Neutrophil (primary cell): Measurements from ENCODE around the gene SUPT4H1.

Experiments used
- H3K27ac ChIP-seq: fragments of 200-600 bp; sonication (generic); 2 replicates; pipeline ENCODE4 v1.5.1; 2016; ENCODE audit warnings: mild to moderate bottlenecking, moderate library complexity
- H3K27me3 ChIP-seq: fragments of 200-600 bp; sonication (generic); 2 replicates; pipeline ENCODE4 v1.6.0; 2016; ENCODE audit warnings: mild to moderate bottlenecking
- H3K36me3 ChIP-seq: fragments of 200-600 bp; sonication (generic); 2 replicates; pipeline ENCODE4 v1.5.1; 2017
- H3K4me1 ChIP-seq, 2 experiments: fragments of 200-600 bp in 1 of 2; sonication (generic) in 1 of 2; 1 replicate in 1 of 2; 2 replicates in 1 of 2; pipeline versions ENCODE4 v1.5.1 to v1.6.1; 2013 to 2016; ENCODE audit warnings: low read depth in 1 of 2, low read length in 1 of 2, mild to moderate bottlenecking in 1 of 2, moderate library complexity in 1 of 2; ENCODE audit not compliant: control insufficient read depth in 1 of 2, insufficient read depth in 1 of 2
- H3K4me3 ChIP-seq, 2 experiments: fragments of 200-600 bp in 1 of 2; sonication (generic) in 1 of 2; 1 replicate in 1 of 2; 2 replicates in 1 of 2; pipeline ENCODE4 v1.5.1; 2013 to 2016; ENCODE audit warnings: low read depth in 1 of 2, low read length in 1 of 2, mild to moderate bottlenecking in 1 of 2, moderate library complexity in 1 of 2
- H3K9me3 ChIP-seq: fragments of 200-600 bp; sonication (generic); 2 replicates; pipeline ENCODE4 v1.5.1; 2016
- TF ChIP-seq, protein P1 (sequence below): fragments of 200-600 bp; sonication (generic); IDR thresholded peaks from 2 replicates; pipeline ENCODE4 v1.5.1; 2016; ENCODE audit warnings: antibody characterized with exemption

SUPT4H1 gene

DNA sequence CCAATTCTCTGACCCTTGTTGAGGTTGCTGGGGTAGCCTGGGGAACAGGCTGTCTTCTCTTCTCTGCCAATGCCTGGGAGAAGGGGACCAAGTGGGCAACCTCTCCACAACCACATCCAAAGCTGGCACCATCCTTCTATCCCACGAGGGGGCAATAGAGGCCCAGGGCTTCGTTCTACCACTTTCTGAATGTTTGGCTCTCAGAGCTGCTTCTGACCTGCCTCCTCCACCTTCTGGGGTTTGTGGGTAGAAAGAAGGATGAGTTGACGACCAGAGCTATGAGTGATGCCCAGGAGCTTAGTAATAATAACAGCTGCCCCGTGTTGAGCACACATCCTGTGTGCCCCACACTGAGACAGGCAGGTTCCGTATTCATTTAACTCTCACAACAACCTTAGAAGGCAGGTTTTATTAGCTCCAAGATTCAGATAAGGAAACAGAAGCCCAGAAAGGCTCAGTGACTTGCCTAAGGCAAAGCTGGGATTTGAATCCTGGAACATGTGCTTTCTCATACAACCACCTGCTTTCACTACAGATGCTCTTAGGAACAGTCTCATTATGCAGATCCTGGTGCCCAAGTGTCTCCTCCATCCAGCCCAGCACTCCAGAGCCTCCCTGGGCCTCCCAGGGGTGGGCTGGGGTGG lies 34.5 kb downstream of the SUPT4H1 start:
- Histone ChIP-seq H3K4me3 (no peak overlapping the region), H3K27me3 (peaks cover under 1% of the 10 kb centered on the region), H3K36me3 (no peaks in the 10 kb centered on the region), H3K9me3 (no peaks in the 10 kb centered on the region), H3K4me1 (peaks cover 0 to 13% of the 10 kb centered on the region in 2 experiments), H3K27ac (peak overlapping the region; percentile 32)
- TF ChIP-seq, protein P1, sequence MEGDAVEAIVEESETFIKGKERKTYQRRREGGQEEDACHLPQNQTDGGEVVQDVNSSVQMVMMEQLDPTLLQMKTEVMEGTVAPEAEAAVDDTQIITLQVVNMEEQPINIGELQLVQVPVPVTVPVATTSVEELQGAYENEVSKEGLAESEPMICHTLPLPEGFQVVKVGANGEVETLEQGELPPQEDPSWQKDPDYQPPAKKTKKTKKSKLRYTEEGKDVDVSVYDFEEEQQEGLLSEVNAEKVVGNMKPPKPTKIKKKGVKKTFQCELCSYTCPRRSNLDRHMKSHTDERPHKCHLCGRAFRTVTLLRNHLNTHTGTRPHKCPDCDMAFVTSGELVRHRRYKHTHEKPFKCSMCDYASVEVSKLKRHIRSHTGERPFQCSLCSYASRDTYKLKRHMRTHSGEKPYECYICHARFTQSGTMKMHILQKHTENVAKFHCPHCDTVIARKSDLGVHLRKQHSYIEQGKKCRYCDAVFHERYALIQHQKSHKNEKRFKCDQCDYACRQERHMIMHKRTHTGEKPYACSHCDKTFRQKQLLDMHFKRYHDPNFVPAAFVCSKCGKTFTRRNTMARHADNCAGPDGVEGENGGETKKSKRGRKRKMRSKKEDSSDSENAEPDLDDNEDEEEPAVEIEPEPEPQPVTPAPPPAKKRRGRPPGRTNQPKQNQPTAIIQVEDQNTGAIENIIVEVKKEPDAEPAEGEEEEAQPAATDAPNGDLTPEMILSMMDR = peak; percentile 70

DNA sequence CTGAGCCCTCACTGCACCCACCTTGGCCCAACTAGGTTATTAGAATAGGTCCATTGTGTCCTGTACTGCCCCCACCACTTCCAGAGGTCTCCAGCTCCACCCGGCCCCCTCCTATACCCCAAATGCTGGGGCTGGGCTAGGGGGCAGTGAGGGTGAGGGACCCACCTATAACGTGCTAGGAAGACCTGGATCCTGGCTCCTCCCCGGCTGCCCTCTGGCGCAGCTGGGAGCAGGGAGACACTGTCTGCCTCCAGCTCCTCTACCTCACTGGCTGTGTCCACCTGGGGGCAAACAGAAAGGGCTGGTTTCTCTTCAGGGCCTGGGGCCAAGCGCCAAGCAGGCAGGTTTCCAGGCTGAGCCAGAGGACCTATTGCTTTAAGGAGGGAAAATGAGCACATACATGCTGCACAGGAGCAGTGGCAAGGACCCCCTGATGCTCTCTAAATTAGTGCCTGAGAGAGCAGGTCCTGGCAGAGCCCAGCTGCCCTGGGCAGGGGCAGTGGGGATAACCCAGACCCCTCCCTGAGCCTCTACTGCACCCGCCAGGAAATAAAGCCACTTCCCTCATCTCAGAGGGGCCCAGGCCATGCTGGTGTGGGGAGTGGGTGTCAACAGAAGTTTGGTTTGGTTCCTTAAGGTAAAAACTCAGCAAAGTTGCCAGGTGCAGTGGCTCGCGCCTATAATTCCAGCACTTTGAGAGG lies 35.6 kb downstream of the SUPT4H1 start:
- H3K4me3 ChIP-seq = no peak overlapping the region

DNA sequence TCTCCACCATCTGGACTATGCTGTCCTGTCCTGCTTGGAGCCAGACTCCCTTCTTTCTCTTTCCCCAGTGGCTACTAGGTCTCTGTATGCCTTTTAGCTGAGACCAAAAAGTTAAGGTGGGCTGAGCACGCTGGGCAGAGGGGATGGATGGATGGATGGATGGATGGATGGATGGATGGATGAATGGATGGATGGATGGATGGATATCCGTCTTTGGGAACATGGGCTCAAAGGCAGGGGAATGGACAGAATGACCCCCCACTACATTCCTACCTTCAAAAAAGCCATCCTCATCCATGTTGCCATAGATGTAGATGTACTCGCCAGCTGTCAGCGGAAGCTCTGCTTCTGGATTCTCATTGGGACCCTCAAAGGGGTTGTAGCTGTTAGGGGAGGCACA lies 36.3 kb downstream of the SUPT4H1 start:
- no peak overlapping the region for H3K27ac ChIP-seq
- no peaks in the 10 kb centered on the region for H3K36me3 ChIP-seq
- H3K4me1 ChIP-seq = peaks cover 0 to 13% of the 10 kb centered on the region in 2 experiments
- TF ChIP-seq, protein P1 = no peak
- H3K4me3 ChIP-seq = no peak overlapping the region
- H3K9me3 ChIP-seq = no peaks in the 10 kb centered on the region
- H3K27me3 ChIP-seq = no peaks in the 10 kb centered on the region

More for the DNA sequence above, 35.6 kb downstream of the SUPT4H1 start:
- no peaks in the 10 kb centered on the region for H3K9me3 ChIP-seq
- H3K36me3 ChIP-seq = no peaks in the 10 kb centered on the region
- H3K27ac ChIP-seq = no peak overlapping the region
- no peaks in the 10 kb centered on the region for H3K27me3 ChIP-seq
- H3K4me1 ChIP-seq = peaks cover 0 to 13% of the 10 kb centered on the region in 2 experiments
- TF ChIP-seq, protein P1 = no peak

DNA sequence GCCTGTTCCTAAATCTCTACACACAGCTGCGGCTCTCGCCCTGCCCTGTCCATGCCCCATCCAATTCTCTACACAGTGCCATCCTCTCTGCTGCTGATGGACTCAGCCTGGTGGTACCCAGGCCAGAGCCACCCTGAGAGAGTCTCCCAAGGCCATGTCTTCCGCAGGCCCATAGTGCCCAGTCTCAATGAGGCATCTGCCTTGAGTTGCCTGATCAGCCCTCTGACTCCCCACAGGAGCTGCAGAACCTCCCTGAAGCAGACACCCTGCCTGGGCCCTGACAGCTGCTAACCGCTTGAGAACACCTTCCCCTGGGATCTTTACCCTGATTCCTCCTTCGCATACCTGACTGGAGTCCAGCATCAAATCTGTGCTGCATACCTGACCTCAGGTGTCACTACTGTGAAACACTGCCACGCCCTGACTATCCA lies 36.7 kb downstream of the SUPT4H1 start:
- Histone ChIP-seq H3K27me3 (no peaks in the 10 kb centered on the region), H3K9me3 (no peaks in the 10 kb centered on the region), H3K4me1 (peaks cover 0 to 13% of the 10 kb centered on the region in 2 experiments), H3K36me3 (no peaks in the 10 kb centered on the region), H3K4me3 (no peak overlapping the region), H3K27ac (no peak overlapping the region)
- TF ChIP-seq, protein P1 = no peak

DNA sequence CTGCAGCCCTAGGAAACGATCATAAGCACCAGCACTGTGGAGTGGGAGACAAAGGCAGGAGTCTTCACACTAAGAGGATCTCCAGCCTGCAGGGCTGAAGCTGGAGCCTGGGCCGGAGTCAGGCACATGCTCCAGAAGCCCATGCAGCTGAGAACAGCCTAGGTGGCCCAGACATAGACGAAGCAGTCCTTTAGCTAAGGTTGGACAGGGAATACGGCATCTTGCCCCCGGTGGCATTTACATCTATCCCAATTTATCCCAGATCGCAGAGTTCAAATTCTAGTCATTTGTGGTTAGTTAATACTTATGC lies 37.3 kb downstream of the SUPT4H1 start:
- H3K9me3 ChIP-seq = no peaks in the 10 kb centered on the region
- peaks cover 4 to 18% of the 10 kb centered on the region in 2 experiments for H3K4me1 ChIP-seq
- no peak overlapping the region for H3K27ac ChIP-seq
- no peaks in the 10 kb centered on the region for H3K27me3 ChIP-seq
- H3K4me3 ChIP-seq = no peak overlapping the region
- TF ChIP-seq, protein P1 = no peak
- H3K36me3 ChIP-seq = no peaks in the 10 kb centered on the region
